ENCODE measurements around the gene ADGRG6.
"Not testable (repeated sequence)": the region's sequence is repeated elsewhere in the genome, so short reads cannot be mapped to it uniquely, and the experiment has no call there.

The ADGRG6 gene

GRCh38 chr6:142280927-142281326 is 20.9 kb upstream of the ADGRG6 start:
- H3K27ac ChIP-seq (ENCODE audit: low read length): no peak overlapping the region
- TF ChIP-seq CTCF (IDR thresholded peaks at IDR 0.05; ENCODE audit: low read length) (no peak), EZH2 (optimal IDR thresholded peaks at IDR 0.05; ENCODE audit: low read depth, low read length) (no peak), EZH2phosphoT487 (IDR thresholded peaks at IDR 0.05; ENCODE audit: low read length) (no peak)

GRCh38 chr6:142283138-142283537 is 18.7 kb upstream of the ADGRG6 start:
- not testable (repeated sequence) for H3K4me1 ChIP-seq (ENCODE audit: low read length); H3K79me2 ChIP-seq (ENCODE audit: low read length); H3K27me3 ChIP-seq (replicated peaks; ENCODE audit: insufficient read depth, low read length); DNase-seq; H4K20me1 ChIP-seq (ENCODE audit: insufficient read depth, low read length); H3K9me2 ChIP-seq (replicated peaks; ENCODE audit: insufficient read depth, low read length); H3K9ac ChIP-seq (ENCODE audit: low read length); H3K36me3 ChIP-seq (replicated peaks; ENCODE audit: insufficient read depth, low read length); H3K9me3 ChIP-seq (replicated peaks; ENCODE audit: insufficient read depth, low read length); H3K4me3 ChIP-seq (ENCODE audit: low read length); H3F3A ChIP-seq (ENCODE audit: insufficient read depth, low read length); H3K27ac ChIP-seq (ENCODE audit: low read length); H3K4me2 ChIP-seq (ENCODE audit: low read depth, low read length); H2AFZ ChIP-seq (ENCODE audit: low read length)

More at GRCh38 chr6:142280927-142281326, 20.9 kb upstream of the ADGRG6 start:
- no peaks in the 10 kb centered on the region for H3K9me2 ChIP-seq (replicated peaks; ENCODE audit: insufficient read depth, low read length)
- no peak for DNase-seq
- no peaks in the 10 kb centered on the region for H3K79me2 ChIP-seq (ENCODE audit: low read length)
- H3K36me3 ChIP-seq (replicated peaks; ENCODE audit: insufficient read depth, low read length): no peaks in the 10 kb centered on the region
- H3K9ac ChIP-seq (ENCODE audit: low read length): no peak overlapping the region
- no peak overlapping the region for H3K4me3 ChIP-seq (ENCODE audit: low read length)
- H3K9me3 ChIP-seq (replicated peaks; ENCODE audit: insufficient read depth, low read length): no peaks in the 10 kb centered on the region
- no peaks in the 10 kb centered on the region for H3K4me1 ChIP-seq (ENCODE audit: low read length)
- H4K20me1 ChIP-seq (ENCODE audit: insufficient read depth, low read length): no peaks in the 10 kb centered on the region
- H3K27me3 ChIP-seq (replicated peaks; ENCODE audit: insufficient read depth, low read length): no peaks in the 10 kb centered on the region
- no peak overlapping the region for H2AFZ ChIP-seq (ENCODE audit: low read length)
- no peak overlapping the region for H3K4me2 ChIP-seq (ENCODE audit: low read depth, low read length)
- H3F3A ChIP-seq (ENCODE audit: insufficient read depth, low read length): no peaks in the 10 kb centered on the region

GRCh38 chr6:142284419-142284818 is 17.4 kb upstream of the ADGRG6 start:
- TF ChIP-seq CTCF (IDR thresholded peaks at IDR 0.05; ENCODE audit: low read length): no peak
- no peak for TF ChIP-seq EZH2phosphoT487 (IDR thresholded peaks at IDR 0.05; ENCODE audit: low read length)
- no peak for TF ChIP-seq EZH2 (optimal IDR thresholded peaks at IDR 0.05; ENCODE audit: low read depth, low read length)
- Histone ChIP-seq H3K27ac (ENCODE audit: low read length) (no peak overlapping the region), H3K4me2 (ENCODE audit: low read depth, low read length) (no peak overlapping the region), H3K79me2 (ENCODE audit: low read length) (no peaks in the 10 kb centered on the region), H2AFZ (ENCODE audit: low read length) (no peak overlapping the region), H3K4me1 (ENCODE audit: low read length) (no peaks in the 10 kb centered on the region), H3K9me3 (replicated peaks; ENCODE audit: insufficient read depth, low read length) (no peaks in the 10 kb centered on the region), H3K9ac (ENCODE audit: low read length) (no peak overlapping the region), H3K36me3 (replicated peaks; ENCODE audit: insufficient read depth, low read length) (no peaks in the 10 kb centered on the region), H3K9me2 (replicated peaks; ENCODE audit: insufficient read depth, low read length) (no peaks in the 10 kb centered on the region), H3F3A (ENCODE audit: insufficient read depth, low read length) (no peaks in the 10 kb centered on the region), H3K4me3 (ENCODE audit: low read length) (no peak overlapping the region), H3K27me3 (replicated peaks; ENCODE audit: insufficient read depth, low read length) (no peaks in the 10 kb centered on the region), H4K20me1 (ENCODE audit: insufficient read depth, low read length) (no peaks in the 10 kb centered on the region)
- no peak for DNase-seq

GRCh38 chr6:142285235-142286087 is 16.3 kb upstream of the ADGRG6 start:
- H3K4me2 ChIP-seq (ENCODE audit: low read depth, low read length): no peak overlapping the region
- no peak overlapping the region for H3K27ac ChIP-seq (ENCODE audit: low read length)
- H4K20me1 ChIP-seq (ENCODE audit: insufficient read depth, low read length): no peaks in the 10 kb centered on the region
- no peaks in the 10 kb centered on the region for H3K4me1 ChIP-seq (ENCODE audit: low read length)
- no peaks in the 10 kb centered on the region for H3F3A ChIP-seq (ENCODE audit: insufficient read depth, low read length)
- H3K9ac ChIP-seq (ENCODE audit: low read length): no peak overlapping the region
- no peak for DNase-seq
- TF ChIP-seq EZH2phosphoT487 (IDR thresholded peaks at IDR 0.05; ENCODE audit: low read length) (no peak), EZH2 (optimal IDR thresholded peaks at IDR 0.05; ENCODE audit: low read depth, low read length) (no peak), CTCF (IDR thresholded peaks at IDR 0.05; ENCODE audit: low read length) (no peak)
- H3K79me2 ChIP-seq (ENCODE audit: low read length): no peaks in the 10 kb centered on the region
- H3K9me3 ChIP-seq (replicated peaks; ENCODE audit: insufficient read depth, low read length): no peaks in the 10 kb centered on the region
- no peak overlapping the region for H2AFZ ChIP-seq (ENCODE audit: low read length)
- no peak overlapping the region for H3K4me3 ChIP-seq (ENCODE audit: low read length)
- no peaks in the 10 kb centered on the region for H3K9me2 ChIP-seq (replicated peaks; ENCODE audit: insufficient read depth, low read length)
- H3K27me3 ChIP-seq (replicated peaks; ENCODE audit: insufficient read depth, low read length): no peaks in the 10 kb centered on the region
- no peaks in the 10 kb centered on the region for H3K36me3 ChIP-seq (replicated peaks; ENCODE audit: insufficient read depth, low read length)

Data from MM.1S (cell line).